Measurements from ENCODE around the gene TRPV6.

DNA sequence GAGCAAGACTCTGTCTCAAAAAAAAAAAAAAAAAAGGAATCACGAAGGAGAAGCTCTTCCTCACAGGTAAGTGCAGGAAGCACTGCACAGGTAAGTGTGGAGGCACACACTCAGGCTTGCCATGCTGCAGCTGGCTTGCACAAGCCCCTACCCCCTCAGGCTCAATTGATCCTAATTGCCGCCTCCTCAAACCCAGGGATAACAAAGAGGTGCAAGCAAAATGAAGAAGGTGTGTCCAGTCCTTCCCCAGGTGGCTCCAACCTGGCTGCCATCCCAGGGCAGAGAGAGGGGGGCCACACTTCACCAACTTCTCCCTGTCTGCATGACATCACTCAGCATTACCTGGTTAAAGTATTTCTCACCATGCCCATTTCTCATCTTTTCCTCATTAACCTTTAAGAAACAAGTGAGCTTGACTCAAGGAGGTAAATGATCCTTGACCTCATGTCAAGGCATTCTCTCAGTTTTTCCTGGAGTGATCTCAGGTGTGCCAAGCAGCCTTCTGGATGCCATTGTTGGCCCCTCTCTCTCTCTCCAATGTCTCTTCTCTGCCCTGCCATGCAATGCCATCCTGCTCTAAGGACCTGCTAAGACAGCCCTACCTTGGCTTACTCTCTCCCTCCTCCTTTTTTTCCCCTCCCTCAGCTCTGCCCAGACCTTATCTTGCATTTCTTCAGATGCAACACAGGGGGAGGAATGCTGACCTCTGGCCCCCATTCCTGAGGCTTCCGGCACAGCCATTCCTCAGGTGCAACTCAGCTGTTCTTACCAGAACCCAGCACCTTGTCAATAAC lies 13.0 kb upstream of the TRPV6 start:
- TF ChIP-seq, protein P1, sequence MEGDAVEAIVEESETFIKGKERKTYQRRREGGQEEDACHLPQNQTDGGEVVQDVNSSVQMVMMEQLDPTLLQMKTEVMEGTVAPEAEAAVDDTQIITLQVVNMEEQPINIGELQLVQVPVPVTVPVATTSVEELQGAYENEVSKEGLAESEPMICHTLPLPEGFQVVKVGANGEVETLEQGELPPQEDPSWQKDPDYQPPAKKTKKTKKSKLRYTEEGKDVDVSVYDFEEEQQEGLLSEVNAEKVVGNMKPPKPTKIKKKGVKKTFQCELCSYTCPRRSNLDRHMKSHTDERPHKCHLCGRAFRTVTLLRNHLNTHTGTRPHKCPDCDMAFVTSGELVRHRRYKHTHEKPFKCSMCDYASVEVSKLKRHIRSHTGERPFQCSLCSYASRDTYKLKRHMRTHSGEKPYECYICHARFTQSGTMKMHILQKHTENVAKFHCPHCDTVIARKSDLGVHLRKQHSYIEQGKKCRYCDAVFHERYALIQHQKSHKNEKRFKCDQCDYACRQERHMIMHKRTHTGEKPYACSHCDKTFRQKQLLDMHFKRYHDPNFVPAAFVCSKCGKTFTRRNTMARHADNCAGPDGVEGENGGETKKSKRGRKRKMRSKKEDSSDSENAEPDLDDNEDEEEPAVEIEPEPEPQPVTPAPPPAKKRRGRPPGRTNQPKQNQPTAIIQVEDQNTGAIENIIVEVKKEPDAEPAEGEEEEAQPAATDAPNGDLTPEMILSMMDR (IDR thresholded peaks at IDR 0.05): no peak
- no peak for TF ChIP-seq POLR2A (IDR thresholded peaks at IDR 0.05)

Measured in thyroid gland (tissue), 4 donors.